Memory B cell (primary cell): Measurements from ENCODE around the gene CDH13.

Experiments used
- ATAC-seq: fragments of 150-1000 bp; cut with Tn5 transposase; 2 replicates; pipeline ENCODE4 v1.10.0; 2021; ENCODE audit warnings: low read depth, mild to moderate bottlenecking, moderate library complexity
- DNase-seq, 2 donors: peaks; one replicate each; pipeline ENCODE4 v3.0.0; 2022; ENCODE audit warnings: low spot score in 2 of 2
- H3K27ac Mint-ChIP-seq: one replicate; pipeline ENCODE4 v1.8.0; 2022; ENCODE audit warnings: mild to moderate bottlenecking, moderate library complexity, mixed read lengths
- H3K27me3 Mint-ChIP-seq: one replicate; pipeline ENCODE4 v1.8.0; 2022; ENCODE audit warnings: mixed read lengths
- H3K36me3 Mint-ChIP-seq: one replicate; pipeline ENCODE4 v1.8.0; 2022; ENCODE audit warnings: mild to moderate bottlenecking, mixed read lengths
- H3K4me1 Mint-ChIP-seq: one replicate; pipeline ENCODE4 v1.8.0; 2022; ENCODE audit warnings: mixed read lengths
- H3K4me3 Mint-ChIP-seq: one replicate; pipeline ENCODE4 v1.8.0; 2022; ENCODE audit warnings: mild to moderate bottlenecking, moderate library complexity, mixed read lengths
- H3K9me3 Mint-ChIP-seq: one replicate; pipeline ENCODE4 v1.8.0; 2022; ENCODE audit warnings: mixed read lengths

The CDH13 gene

DNA sequence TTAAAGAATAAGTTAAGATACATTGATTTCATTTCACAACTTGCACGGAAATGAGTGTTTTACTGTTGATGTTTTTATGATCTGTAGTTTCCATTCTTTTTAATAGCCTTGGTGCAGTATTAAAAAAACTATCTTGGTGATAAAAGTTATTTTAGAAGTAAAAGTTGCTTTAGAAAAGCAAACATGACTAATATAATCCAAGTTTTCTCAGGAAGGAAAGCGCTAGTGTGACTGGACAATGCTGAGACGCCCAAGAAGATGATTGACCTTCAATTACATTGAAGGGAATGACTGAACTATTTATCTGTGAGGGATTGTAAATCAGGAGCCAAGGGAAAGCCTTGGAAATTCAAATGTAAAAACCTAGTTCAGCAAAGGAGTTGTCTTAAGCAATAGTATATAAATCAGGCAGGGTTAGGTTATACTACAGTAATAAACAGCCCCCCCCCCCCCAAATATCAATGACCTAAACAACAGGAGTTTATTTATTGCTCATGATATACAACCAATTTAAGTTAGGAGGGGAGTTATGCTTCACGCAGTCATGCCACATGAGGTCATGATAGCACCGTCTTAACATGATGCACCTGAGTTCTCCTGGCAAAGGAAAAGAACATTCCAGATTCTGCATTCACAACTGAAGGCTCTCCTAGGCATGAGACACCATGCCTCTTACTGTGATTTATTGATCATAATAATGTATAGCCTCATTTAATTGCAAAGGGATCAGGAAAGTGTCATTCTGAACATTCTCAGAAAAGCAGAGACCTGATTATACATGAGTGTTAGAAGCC is 443.8 kb downstream of the CDH13 start:
- peaks cover 6% of the 10 kb centered on the region for H3K27me3 Mint-ChIP-seq
- no peak for ATAC-seq
- peaks cover 2% of the 10 kb centered on the region for H3K9me3 Mint-ChIP-seq
- DNase-seq, result no peak
- no peak overlapping the region for H3K4me3 Mint-ChIP-seq
- H3K36me3 Mint-ChIP-seq, result no peaks in the 10 kb centered on the region
- H3K4me1 Mint-ChIP-seq, result peaks cover 2% of the 10 kb centered on the region
- H3K27ac Mint-ChIP-seq, result no peak overlapping the region

DNA sequence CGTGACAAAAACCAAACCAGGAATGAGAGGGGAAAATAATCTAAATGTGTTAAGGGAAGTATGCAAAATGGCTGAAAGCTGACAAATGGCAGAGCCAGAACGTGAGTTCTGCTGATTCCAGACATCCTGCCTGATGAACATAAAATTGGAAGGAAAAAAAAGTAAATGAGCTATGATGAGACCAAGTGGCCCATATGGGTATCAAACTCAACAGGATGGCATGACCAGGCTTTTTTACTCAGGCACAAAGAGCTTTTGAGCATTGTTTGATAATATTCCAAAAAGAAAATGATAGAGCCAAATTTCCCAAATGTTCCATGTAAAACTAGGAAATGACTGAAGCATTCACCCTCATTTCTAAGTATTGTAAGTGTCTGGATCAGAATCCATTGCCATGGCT is 449.2 kb downstream of the CDH13 start:
- Mint-ChIP-seq H3K4me1 (no peaks in the 10 kb centered on the region), H3K36me3 (no peaks in the 10 kb centered on the region), H3K27ac (no peak overlapping the region), H3K4me3 (no peak overlapping the region), H3K27me3 (peaks cover 11% of the 10 kb centered on the region), H3K9me3 (no peaks in the 10 kb centered on the region)
- DNase-seq (no peak), ATAC-seq (no peak)

DNA sequence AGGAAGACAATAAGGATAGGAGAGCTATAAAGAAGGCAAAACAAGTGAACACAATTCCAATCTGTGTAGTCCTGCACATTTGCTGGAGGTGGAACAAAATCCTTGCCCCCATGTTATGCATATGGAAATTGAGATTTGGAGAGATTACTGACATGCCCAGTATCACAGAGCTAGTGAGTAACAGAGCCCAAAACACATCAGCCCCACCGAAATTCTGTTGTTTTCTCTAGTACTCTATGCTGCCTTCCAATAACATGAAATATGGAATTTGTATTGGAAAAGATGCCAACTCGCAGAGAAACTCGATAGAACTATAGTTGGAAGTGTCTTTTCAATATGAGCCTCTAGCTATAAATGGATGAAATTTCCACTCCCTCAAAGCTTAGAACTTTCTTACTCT is 456.6 kb downstream of the CDH13 start:
- no peak for ATAC-seq
- Mint-ChIP-seq H3K27ac (no peak overlapping the region), H3K4me3 (no peak overlapping the region), H3K36me3 (no peaks in the 10 kb centered on the region), H3K4me1 (no peaks in the 10 kb centered on the region), H3K27me3 (peaks cover 2% of the 10 kb centered on the region), H3K9me3 (peaks cover 3% of the 10 kb centered on the region)
- DNase-seq, result no peak

GRCh38 chr16:83085660-83086059 is 458.9 kb downstream of the CDH13 start:
- Mint-ChIP-seq H3K4me3 (no peak overlapping the region), H3K9me3 (peaks cover 5% of the 10 kb centered on the region)
- ATAC-seq, result no peak

DNA sequence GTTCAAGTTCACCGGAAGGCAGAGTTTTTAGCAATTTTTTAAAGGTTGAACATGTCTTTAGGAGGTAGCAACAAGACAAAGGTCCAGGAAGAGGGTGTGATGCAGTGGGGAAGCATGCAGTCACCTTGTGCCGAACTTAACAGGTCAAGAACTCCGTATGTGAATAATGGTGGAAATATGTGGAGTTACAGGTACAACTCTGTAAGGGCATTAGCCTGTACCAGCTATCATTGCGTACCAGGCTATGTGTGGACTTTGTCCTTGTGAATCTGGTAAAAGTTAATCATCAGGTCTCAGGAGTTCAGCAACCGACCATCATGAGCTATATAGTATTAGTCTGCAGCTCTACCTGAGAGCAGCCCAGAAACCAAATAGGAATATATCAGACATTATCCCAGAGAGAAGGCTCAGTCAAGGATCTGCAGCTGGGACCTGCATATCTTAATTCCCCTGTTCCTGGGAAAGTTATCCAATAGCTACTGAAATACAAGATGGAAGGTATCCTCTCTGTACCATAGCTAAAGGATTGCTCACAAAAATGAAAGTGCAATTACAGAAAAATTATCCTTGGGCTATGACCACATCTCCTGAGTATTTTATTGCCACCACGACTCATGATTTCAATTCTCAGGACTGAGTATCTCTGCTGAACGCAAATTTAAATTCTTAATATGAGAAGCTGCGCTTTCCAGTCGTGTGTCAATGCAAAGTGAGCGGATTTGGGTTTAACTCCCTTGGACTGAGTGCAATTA is 469.3 kb downstream of the CDH13 start:
- H3K9me3 Mint-ChIP-seq, result peaks cover 1% of the 10 kb centered on the region
- DNase-seq (no peak), ATAC-seq (no peak)
- no peak overlapping the region for H3K4me3 Mint-ChIP-seq
- H3K27ac Mint-ChIP-seq, result no peak overlapping the region
- H3K36me3 Mint-ChIP-seq, result no peaks in the 10 kb centered on the region
- H3K4me1 Mint-ChIP-seq, result no peaks in the 10 kb centered on the region
- peaks cover 6% of the 10 kb centered on the region for H3K27me3 Mint-ChIP-seq

More at GRCh38 chr16:83085660-83086059, 458.9 kb downstream of the CDH13 start:
- Mint-ChIP-seq H3K4me1 (no peaks in the 10 kb centered on the region), H3K27ac (no peak overlapping the region), H3K36me3 (no peaks in the 10 kb centered on the region), H3K27me3 (peaks cover 4% of the 10 kb centered on the region)
- DNase-seq, result no peak

GRCh38 chr16:83098536-83098935 is 471.8 kb downstream of the CDH13 start:
- Mint-ChIP-seq H3K9me3 (peaks cover 4% of the 10 kb centered on the region), H3K27ac (no peak overlapping the region), H3K27me3 (peaks cover 9% of the 10 kb centered on the region), H3K4me3 (no peak overlapping the region), H3K36me3 (no peaks in the 10 kb centered on the region), H3K4me1 (no peaks in the 10 kb centered on the region)
- ATAC-seq (no peak), DNase-seq (no peak)

DNA sequence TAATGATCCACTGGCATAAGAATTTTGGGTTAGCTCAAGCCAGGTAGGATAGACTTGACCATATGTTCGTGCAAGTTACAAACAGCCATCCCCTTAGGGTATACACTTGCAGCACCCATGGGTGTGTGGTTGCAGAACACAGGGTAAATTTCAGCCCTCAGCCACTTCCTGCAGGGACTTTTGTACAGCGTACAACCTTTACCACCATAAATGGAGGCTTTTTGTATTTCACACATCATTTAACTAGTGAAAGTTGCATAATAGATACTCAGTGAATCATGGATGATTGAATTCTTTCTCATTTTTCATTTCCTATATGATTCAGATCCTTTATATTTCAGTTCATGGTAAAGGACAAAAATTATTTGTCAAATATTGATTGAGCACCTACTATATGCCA is 473.9 kb downstream of the CDH13 start:
- Mint-ChIP-seq H3K27me3 (peaks cover 10% of the 10 kb centered on the region), H3K4me3 (no peak overlapping the region), H3K36me3 (no peaks in the 10 kb centered on the region), H3K27ac (no peak overlapping the region), H3K4me1 (no peaks in the 10 kb centered on the region), H3K9me3 (peaks cover 6% of the 10 kb centered on the region)
- ATAC-seq (no peak), DNase-seq (no peak)

DNA sequence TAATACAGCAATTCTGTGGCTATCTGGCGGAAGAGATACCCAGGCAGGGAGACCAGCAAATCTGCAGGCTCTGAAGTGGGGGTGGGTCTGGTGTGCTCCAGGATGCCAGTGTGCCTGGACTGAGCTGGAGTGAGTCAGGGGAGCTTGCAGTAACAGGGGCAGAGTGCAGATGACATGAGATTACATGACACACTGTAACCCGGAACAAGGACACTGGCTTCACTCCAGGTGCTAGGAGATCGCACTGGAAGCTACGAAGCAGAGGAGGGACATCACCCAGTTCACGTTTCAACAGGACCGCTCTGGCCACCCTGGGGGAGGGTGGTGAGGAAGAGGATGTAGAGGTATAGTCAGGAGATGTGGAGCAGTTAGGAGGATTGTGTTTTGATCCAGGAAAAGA is 475.6 kb downstream of the CDH13 start:
- H3K4me3 Mint-ChIP-seq, result no peak overlapping the region
- no peaks in the 10 kb centered on the region for H3K4me1 Mint-ChIP-seq
- H3K36me3 Mint-ChIP-seq, result no peaks in the 10 kb centered on the region
- H3K27ac Mint-ChIP-seq, result no peak overlapping the region
- H3K27me3 Mint-ChIP-seq, result peaks cover 10% of the 10 kb centered on the region
- peaks cover 6% of the 10 kb centered on the region for H3K9me3 Mint-ChIP-seq
- no peak for ATAC-seq
- DNase-seq, result no peak

DNA sequence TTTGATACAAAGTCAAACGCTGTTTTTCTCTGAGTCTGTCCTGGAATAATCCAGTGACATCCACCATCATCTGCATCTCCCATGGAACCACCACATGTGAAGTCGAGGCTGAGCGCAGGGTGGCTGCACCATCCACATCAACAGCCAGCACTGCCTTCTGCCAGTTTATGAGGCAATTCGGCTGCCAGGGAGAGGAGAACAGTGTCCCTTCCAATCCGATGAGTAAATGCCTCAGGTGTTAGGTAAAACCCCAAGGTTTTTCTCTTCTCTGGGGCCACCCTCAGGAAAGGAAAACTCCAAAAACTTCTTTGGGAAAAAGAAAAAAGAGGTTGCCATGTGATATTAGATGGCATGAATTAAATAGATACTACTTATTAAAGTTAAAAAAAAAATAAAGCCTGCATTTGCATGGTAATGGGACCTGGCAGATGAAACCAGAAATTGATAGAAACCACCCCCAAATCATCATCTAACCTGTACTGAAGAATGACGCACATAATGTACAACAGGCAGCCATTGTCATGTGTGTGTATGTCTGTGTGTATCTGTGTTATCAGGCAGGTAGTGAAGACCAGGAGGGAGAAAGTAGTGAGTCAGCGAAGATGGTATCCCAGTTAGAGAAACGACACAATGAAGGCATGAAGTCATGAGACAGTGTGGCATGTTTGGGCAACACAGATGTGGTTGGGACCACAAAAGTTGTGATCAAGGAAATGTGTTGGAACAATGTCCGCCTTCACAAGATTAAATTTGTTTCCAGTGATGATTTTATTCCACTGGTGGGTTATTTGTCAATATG is 478.7 kb downstream of the CDH13 start:
- no peak for ATAC-seq
- DNase-seq, result no peak
- peaks cover 6% of the 10 kb centered on the region for H3K9me3 Mint-ChIP-seq
- no peaks in the 10 kb centered on the region for H3K4me1 Mint-ChIP-seq
- no peaks in the 10 kb centered on the region for H3K36me3 Mint-ChIP-seq
- no peak overlapping the region for H3K4me3 Mint-ChIP-seq
- H3K27me3 Mint-ChIP-seq, result peaks cover 17% of the 10 kb centered on the region
- H3K27ac Mint-ChIP-seq, result no peak overlapping the region

GRCh38 chr16:83109490-83110125 is 482.8 kb downstream of the CDH13 start:
- Mint-ChIP-seq H3K27me3 (peaks cover 9% of the 10 kb centered on the region), H3K36me3 (no peaks in the 10 kb centered on the region), H3K9me3 (peaks cover 1% of the 10 kb centered on the region), H3K4me3 (no peak overlapping the region), H3K27ac (no peak overlapping the region), H3K4me1 (no peaks in the 10 kb centered on the region)
- DNase-seq, result no peak
- ATAC-seq, result no peak

GRCh38 chr16:83110269-83110668 is 483.5 kb downstream of the CDH13 start:
- peaks cover 9% of the 10 kb centered on the region for H3K27me3 Mint-ChIP-seq
- no peaks in the 10 kb centered on the region for H3K4me1 Mint-ChIP-seq
- no peak for DNase-seq
- H3K27ac Mint-ChIP-seq, result no peak overlapping the region
- ATAC-seq, result no peak
- H3K4me3 Mint-ChIP-seq, result no peak overlapping the region
- no peaks in the 10 kb centered on the region for H3K36me3 Mint-ChIP-seq
- peaks cover 1% of the 10 kb centered on the region for H3K9me3 Mint-ChIP-seq

DNA sequence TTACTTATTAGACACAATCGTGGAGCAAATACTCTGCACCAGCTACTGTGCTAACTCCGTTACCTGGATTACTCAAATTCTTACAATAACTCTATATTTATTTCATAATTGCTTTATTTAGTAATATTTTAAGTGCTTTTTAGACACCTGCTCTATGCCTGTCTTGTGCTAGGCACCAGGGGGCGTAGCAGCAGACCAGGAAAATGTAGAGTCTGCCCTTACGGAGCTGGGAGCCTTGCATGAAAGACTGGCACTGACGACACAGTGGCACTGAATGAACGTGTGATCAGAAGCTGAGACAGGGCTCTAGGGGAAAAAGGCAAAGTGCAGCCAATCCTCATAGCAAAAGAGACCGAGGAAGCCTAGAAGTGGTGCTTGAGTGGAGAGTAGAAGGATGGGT is 486.5 kb downstream of the CDH13 start:
- Mint-ChIP-seq H3K4me1 (no peaks in the 10 kb centered on the region), H3K9me3 (peaks cover 1% of the 10 kb centered on the region), H3K27ac (no peak overlapping the region), H3K27me3 (peaks cover 5% of the 10 kb centered on the region), H3K36me3 (no peaks in the 10 kb centered on the region), H3K4me3 (no peak overlapping the region)
- DNase-seq, result no peak
- ATAC-seq, result no peak

GRCh38 chr16:83113811-83114210 is 487.0 kb downstream of the CDH13 start:
- DNase-seq, result no peak
- no peak for ATAC-seq
- peaks cover 4% of the 10 kb centered on the region for H3K27me3 Mint-ChIP-seq
- H3K27ac Mint-ChIP-seq, result no peak overlapping the region
- no peaks in the 10 kb centered on the region for H3K36me3 Mint-ChIP-seq
- peaks cover 1% of the 10 kb centered on the region for H3K9me3 Mint-ChIP-seq
- no peak overlapping the region for H3K4me3 Mint-ChIP-seq
- H3K4me1 Mint-ChIP-seq, result no peaks in the 10 kb centered on the region
